Upper lobe of left lung (tissue), 6 donors: ENCODE measurements around the gene LPIN1. TPM values are rescaled to one million over a fixed set of nuclear protein-coding genes. Genes with fewer than 3 reads are reported as not detected.

Source experiments
- ATAC-seq, 2 donors: fragments of 200-7000 bp; cut with Tn5 transposase; one replicate each; pipeline ENCODE4 v1.9.1; 2022; ENCODE audit warnings: mild to moderate bottlenecking in 2 of 2, moderate library complexity in 2 of 2; ENCODE audit not compliant: low FRiP score in 2 of 2
- DNase-seq, 2 donors: peaks; one replicate each; pipeline ENCODE4 v3.0.0-alpha.2; 2019 to 2020
- H3K27ac ChIP-seq, 4 donors: fragments of 200-600 bp; sonication (generic); one replicate each; pipeline ENCODE4 v1.5.1; 2016 to 2019
- H3K27me3 ChIP-seq, 4 donors: fragments of 200-600 bp; sonication (generic); one replicate each; pipeline ENCODE4 v1.5.1; 2017 to 2019
- H3K36me3 ChIP-seq, 4 donors: fragments of 200-600 bp; sonication (generic); one replicate each; pipeline ENCODE4 v1.5.1; 2016 to 2019
- H3K4me1 ChIP-seq, 4 donors: fragments of 200-600 bp; sonication (generic); one replicate each; pipeline ENCODE4 v1.5.1; 2018 to 2019
- H3K4me3 ChIP-seq, 4 donors: fragments of 200-600 bp; sonication (generic); one replicate each; pipeline ENCODE4 v1.5.1; 2017 to 2019; ENCODE audit warnings: mild to moderate bottlenecking in 2 of 4, moderate library complexity in 1 of 4
- H3K9me3 ChIP-seq, 4 donors: fragments of 200-600 bp; sonication (generic); one replicate each; pipeline ENCODE4 v1.5.1; 2018 to 2019
- CTCF ChIP-seq, 6 experiments: fragments of 450-650 bp in 4 of 6; fragments of 200-600 bp in 2 of 6; sonication (generic) in 2 of 6; IDR thresholded peaks; one replicate each; pipeline ENCODE4 v1.5.1; 2016 to 2019; ENCODE audit warnings: antibody characterized with exemption in 6 of 6
- EP300 ChIP-seq, 4 donors: sonication (generic); formaldehyde crosslinking; IDR thresholded peaks; one replicate each; pipeline ENCODE4 v1.5.1; 2017; ENCODE audit warnings: antibody characterized with exemption in 4 of 4, control low read depth in 2 of 4
- POLR2A ChIP-seq, 4 donors: fragments of 450-650 bp; IDR thresholded peaks; one replicate each; pipeline ENCODE4 v1.5.1; 2016 to 2017; ENCODE audit warnings: antibody characterized with exemption in 4 of 4, mild to moderate bottlenecking in 2 of 4
- POLR2AphosphoS5 ChIP-seq, 2 donors: sonication (generic); formaldehyde crosslinking; IDR thresholded peaks; one replicate each; pipeline ENCODE4 v1.5.1; 2017; ENCODE audit warnings: antibody characterized with exemption in 2 of 2
- WGBS, 2 donors: methylation state at CpG; one replicate each; pipeline ENCODE4 v1.1.5; 2017 to 2018; 5-methylcytosine and 5-hydroxymethylcytosine counted together
- total RNA-seq, 6 donors: library from RNA; depleted of rRNA in 4 of 6; stranded (reverse); fragments of >200 nt in 4 of 6; gene quantifications; one replicate each; pipeline versions ENCODE4 v1.1.0 to v1.2.1, GENCODE V29; 2016 to 2021
- donor health status: DM: no; HTN: no; CAD: no; lungs with moderate emphysema.
- donor health status: DM: no; HTN: yes; CAD: no; lungs with severe emphysema.

Gene LPIN1
- total RNA-seq, 6 donors from 2014 or later, result 45.9 to 87.0 (median 54.2) TPM

- Histone ChIP-seq H3K36me3 (no peaks in the 10 kb centered on the region), H3K27ac (peak overlapping the region; percentile 3 to 57 (median 46)), H3K4me3 (peak overlapping the region in 2 of 4 donors; percentile 0 to 8), H3K27me3 (no peaks in the 10 kb centered on the region), H3K4me1 (peaks cover 14 to 17% (median 14%) of the 10 kb centered on the region in 4 donors), H3K9me3 (peaks cover 0 to 5% (median 0%) of the 10 kb centered on the region in 4 donors)
- DNase-seq (peak; percentile 52 to 86), ATAC-seq (peak; percentile 88 to 96)
- peak in 2 of 4 donors; percentile 24 to 38 for TF ChIP-seq EP300 (IDR thresholded peaks at IDR 0.05)
- TF ChIP-seq POLR2AphosphoS5 (IDR thresholded peaks at IDR 0.05), result peak; percentile 36 to 70
- TF ChIP-seq CTCF (IDR thresholded peaks at IDR 0.05), result peak; percentile 89 to 97 (median 96)
- no peak for TF ChIP-seq POLR2A (IDR thresholded peaks at IDR 0.05)
- WGBS, 2 donors, result 6 to 8% methylated on average over 12 of the region's 12 CpGs
Observed at GRCh38 chr2:11863513-11864328, 117.3 kb downstream of the LPIN1 start.

- no peak for TF ChIP-seq CTCF (IDR thresholded peaks at IDR 0.05)
- no peak for TF ChIP-seq EP300 (IDR thresholded peaks at IDR 0.05)
- TF ChIP-seq POLR2AphosphoS5 (IDR thresholded peaks at IDR 0.05), result no peak
- no peak for TF ChIP-seq POLR2A (IDR thresholded peaks at IDR 0.05)
- no peaks in the 10 kb centered on the region for H3K27me3 ChIP-seq
- 90 to 97% methylated on average over 8 of the region's 8 CpGs for WGBS, 2 donors
Observed at GRCh38 chr2:11864724-11865123, 118.3 kb downstream of the LPIN1 start.

GRCh38 chr2:11865378-11865777 is 118.9 kb downstream of the LPIN1 start:
- no peak for DNase-seq
- no peak for ATAC-seq
- WGBS, 2 donors, result 78 to 84% methylated on average over 8 of the region's 8 CpGs
- peaks cover 14 to 17% (median 14%) of the 10 kb centered on the region in 4 donors for H3K4me1 ChIP-seq
- no peaks in the 10 kb centered on the region for H3K36me3 ChIP-seq
- no peaks in the 10 kb centered on the region for H3K9me3 ChIP-seq
- H3K27me3 ChIP-seq, result no peaks in the 10 kb centered on the region
- H3K27ac ChIP-seq, result no peak overlapping the region
- no peak overlapping the region for H3K4me3 ChIP-seq
- TF ChIP-seq POLR2A (IDR thresholded peaks at IDR 0.05) (no peak), EP300 (IDR thresholded peaks at IDR 0.05) (no peak), CTCF (IDR thresholded peaks at IDR 0.05) (no peak), POLR2AphosphoS5 (IDR thresholded peaks at IDR 0.05) (no peak)

More at GRCh38 chr2:11864724-11865123, 118.3 kb downstream of the LPIN1 start:
- Histone ChIP-seq H3K9me3 (no peaks in the 10 kb centered on the region), H3K4me3 (no peak overlapping the region), H3K27ac (peak overlapping the region in 1 of 4 donors; percentile 3), H3K36me3 (no peaks in the 10 kb centered on the region), H3K4me1 (peaks cover 14 to 17% (median 14%) of the 10 kb centered on the region in 4 donors)
- DNase-seq (no peak), ATAC-seq (no peak)

GRCh38 chr2:11865805-11866204 is 119.4 kb downstream of the LPIN1 start:
- Histone ChIP-seq H3K4me1 (peaks cover 14 to 17% (median 14%) of the 10 kb centered on the region in 4 donors), H3K27me3 (no peaks in the 10 kb centered on the region), H3K36me3 (no peaks in the 10 kb centered on the region), H3K27ac (no peak overlapping the region), H3K4me3 (no peak overlapping the region), H3K9me3 (no peaks in the 10 kb centered on the region)
- 91% methylated on average over 13 of the region's 13 CpGs for WGBS, 2 donors
- peak in 1 of 2 donors; percentile 22 for DNase-seq
- no peak for TF ChIP-seq POLR2AphosphoS5 (IDR thresholded peaks at IDR 0.05)
- ATAC-seq, result no peak

- ATAC-seq (no peak), DNase-seq (no peak)
- TF ChIP-seq CTCF (IDR thresholded peaks at IDR 0.05), result no peak
- H3K4me3 ChIP-seq, result no peak overlapping the region
- no peaks in the 10 kb centered on the region for H3K27me3 ChIP-seq
- 60 to 66% methylated on average over 12 of the region's 12 CpGs for WGBS, 2 donors
- H3K9me3 ChIP-seq, result no peaks in the 10 kb centered on the region
- no peaks in the 10 kb centered on the region for H3K36me3 ChIP-seq
- peaks cover 14 to 17% (median 14%) of the 10 kb centered on the region in 4 donors for H3K4me1 ChIP-seq
- H3K27ac ChIP-seq, result no peak overlapping the region
Observed at GRCh38 chr2:11866358-11867335, 120.2 kb downstream of the LPIN1 start.
